ENCODE data around the gene NLE1.

DNA sequence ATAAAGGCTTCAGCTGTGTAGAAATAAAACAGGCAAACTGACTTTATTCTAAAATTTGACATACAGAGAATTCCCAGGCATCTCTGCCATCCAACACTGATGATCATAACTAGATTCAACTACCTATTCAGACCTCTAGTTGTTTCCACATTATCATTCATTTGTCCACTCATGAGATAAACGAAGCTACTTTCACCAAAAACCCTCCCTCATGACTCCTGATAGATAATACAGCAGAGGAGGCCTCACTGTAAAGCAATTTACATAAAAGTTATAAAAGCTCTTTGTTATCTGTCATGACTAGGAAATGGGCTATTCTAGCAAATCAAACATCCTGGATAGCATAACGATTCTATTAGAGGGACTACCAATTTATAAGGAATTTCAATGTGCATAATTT lies 59.0 kb downstream of the NLE1 start:
- TF ChIP-seq, protein P1, sequence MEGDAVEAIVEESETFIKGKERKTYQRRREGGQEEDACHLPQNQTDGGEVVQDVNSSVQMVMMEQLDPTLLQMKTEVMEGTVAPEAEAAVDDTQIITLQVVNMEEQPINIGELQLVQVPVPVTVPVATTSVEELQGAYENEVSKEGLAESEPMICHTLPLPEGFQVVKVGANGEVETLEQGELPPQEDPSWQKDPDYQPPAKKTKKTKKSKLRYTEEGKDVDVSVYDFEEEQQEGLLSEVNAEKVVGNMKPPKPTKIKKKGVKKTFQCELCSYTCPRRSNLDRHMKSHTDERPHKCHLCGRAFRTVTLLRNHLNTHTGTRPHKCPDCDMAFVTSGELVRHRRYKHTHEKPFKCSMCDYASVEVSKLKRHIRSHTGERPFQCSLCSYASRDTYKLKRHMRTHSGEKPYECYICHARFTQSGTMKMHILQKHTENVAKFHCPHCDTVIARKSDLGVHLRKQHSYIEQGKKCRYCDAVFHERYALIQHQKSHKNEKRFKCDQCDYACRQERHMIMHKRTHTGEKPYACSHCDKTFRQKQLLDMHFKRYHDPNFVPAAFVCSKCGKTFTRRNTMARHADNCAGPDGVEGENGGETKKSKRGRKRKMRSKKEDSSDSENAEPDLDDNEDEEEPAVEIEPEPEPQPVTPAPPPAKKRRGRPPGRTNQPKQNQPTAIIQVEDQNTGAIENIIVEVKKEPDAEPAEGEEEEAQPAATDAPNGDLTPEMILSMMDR (IDR thresholded peaks at IDR 0.05), result no peak
- TF ChIP-seq POLR2AphosphoS5 (IDR thresholded peaks at IDR 0.05; ENCODE audit: insufficient read depth in 1 of 2, low read depth in 1 of 2) (no peak), POLR2A (IDR thresholded peaks at IDR 0.05) (no peak)
